DOHH2 (cell line): ENCODE data around the gene CENPW.

Source experiments
- H3F3A ChIP-seq: fragments of 200-600 bp; sonication (generic), shearing (Covaris generic); 2 replicates; pipeline ENCODE4 v1.6.0; 2016; ENCODE audit warnings: antibody characterized with exemption, mild to moderate bottlenecking; ENCODE audit not compliant: control insufficient read depth, insufficient read depth
- H3K27ac ChIP-seq: fragments of 200-600 bp; sonication (generic); 2 replicates; pipeline ENCODE4 v1.5.1; 2014; ENCODE audit warnings: low read depth, mild to moderate bottlenecking, low read length, moderate library complexity
- H3K27me3 ChIP-seq: fragments of 200-600 bp; sonication (generic); 2 replicates; pipeline ENCODE4 v1.6.1; 2014; ENCODE audit warnings: mild to moderate bottlenecking, low read length, mixed read lengths; ENCODE audit not compliant: control insufficient read depth
- H3K36me3 ChIP-seq: fragments of 200-600 bp; sonication (generic); 2 replicates; pipeline ENCODE4 v1.6.1; 2014; ENCODE audit warnings: mild to moderate bottlenecking, low read length, moderate library complexity, mixed read lengths; ENCODE audit not compliant: control insufficient read depth
- H3K4me1 ChIP-seq: fragments of 200-600 bp; sonication (generic); 2 replicates; pipeline ENCODE4 v1.6.1; 2014; ENCODE audit warnings: mild to moderate bottlenecking, low read length, mixed read lengths; ENCODE audit not compliant: control insufficient read depth
- H3K4me2 ChIP-seq: fragments of 200-600 bp; sonication (generic); 2 replicates; pipeline ENCODE4 v1.6.0; 2014; ENCODE audit warnings: mild to moderate bottlenecking, low read length, moderate library complexity
- H3K4me3 ChIP-seq: fragments of 200-600 bp; sonication (generic); 2 replicates; pipeline ENCODE4 v1.5.1; 2014; ENCODE audit warnings: mild to moderate bottlenecking, low read length, mixed read lengths
- H3K79me2 ChIP-seq: fragments of 200-600 bp; sonication (generic); 2 replicates; pipeline ENCODE4 v1.6.1; 2014; ENCODE audit warnings: mild to moderate bottlenecking, low read length, mixed read lengths; ENCODE audit not compliant: control insufficient read depth
- H3K9me2 ChIP-seq: fragments of 200-600 bp; sonication (generic); replicated peaks from 2 replicates; pipeline ENCODE4 v1.6.1; 2014; ENCODE audit warnings: mild to moderate bottlenecking, low read length, mixed read lengths; ENCODE audit not compliant: control insufficient read depth
- H3K9me3 ChIP-seq: fragments of 200-600 bp; sonication (generic); 2 replicates; pipeline ENCODE4 v1.6.1; 2014; ENCODE audit warnings: antibody characterized with exemption, low read length, mixed read lengths; ENCODE audit not compliant: control insufficient read depth, insufficient read depth
- H4K20me1 ChIP-seq: fragments of 200-600 bp; sonication (generic); 2 replicates; pipeline ENCODE4 v1.6.0; 2014; ENCODE audit warnings: low read depth, mild to moderate bottlenecking, antibody characterized with exemption, low read length, moderate library complexity; ENCODE audit not compliant: control insufficient read depth, insufficient read depth
- CTCF ChIP-seq: fragments of 200-600 bp; sonication (generic); IDR thresholded peaks from one replicate; pipeline ENCODE4 v1.5.1; 2014; ENCODE audit warnings: antibody characterized with exemption, mild to moderate bottlenecking, low read depth, low read length; ENCODE audit not compliant: poor library complexity, severe bottlenecking
- EZH2phosphoT487 ChIP-seq: fragments of 200-600 bp; sonication (generic); IDR thresholded peaks from 2 replicates; pipeline ENCODE4 v1.6.1; 2017; ENCODE audit warnings: borderline replicate concordance, mild to moderate bottlenecking, antibody characterized with exemption, low read length, moderate library complexity, mixed read lengths

The CENPW gene

GRCh38 chr6:126377594-126378153 is 37.8 kb downstream of the CENPW start:
- Histone ChIP-seq H3F3A (no peaks in the 10 kb centered on the region), H3K9me2 (no peaks in the 10 kb centered on the region), H3K27ac (no peak overlapping the region), H3K36me3 (no peaks in the 10 kb centered on the region), H3K4me3 (no peak overlapping the region), H3K79me2 (no peaks in the 10 kb centered on the region), H4K20me1 (no peaks in the 10 kb centered on the region), H3K27me3 (no peaks in the 10 kb centered on the region), H3K9me3 (no peaks in the 10 kb centered on the region), H3K4me2 (no peak overlapping the region), H3K4me1 (no peaks in the 10 kb centered on the region)
- TF ChIP-seq CTCF (no peak), EZH2phosphoT487 (no peak)

GRCh38 chr6:126380072-126380583 is 40.2 kb downstream of the CENPW start:
- no peaks in the 10 kb centered on the region for H3K27me3 ChIP-seq
- H3K4me2 ChIP-seq, result no peak overlapping the region
- no peaks in the 10 kb centered on the region for H3K79me2 ChIP-seq
- no peaks in the 10 kb centered on the region for H4K20me1 ChIP-seq
- H3F3A ChIP-seq, result no peaks in the 10 kb centered on the region
- no peak overlapping the region for H3K4me3 ChIP-seq
- no peaks in the 10 kb centered on the region for H3K9me3 ChIP-seq
- no peaks in the 10 kb centered on the region for H3K9me2 ChIP-seq
- TF ChIP-seq EZH2phosphoT487 (no peak), CTCF (no peak)
- no peaks in the 10 kb centered on the region for H3K4me1 ChIP-seq
- H3K27ac ChIP-seq, result no peak overlapping the region
- H3K36me3 ChIP-seq, result no peaks in the 10 kb centered on the region

- H3K4me2 ChIP-seq, result no peak overlapping the region
- H3F3A ChIP-seq, result no peaks in the 10 kb centered on the region
- no peaks in the 10 kb centered on the region for H3K9me3 ChIP-seq
- H3K36me3 ChIP-seq, result no peaks in the 10 kb centered on the region
- no peak overlapping the region for H3K4me3 ChIP-seq
- no peak overlapping the region for H3K27ac ChIP-seq
- no peaks in the 10 kb centered on the region for H3K4me1 ChIP-seq
- no peaks in the 10 kb centered on the region for H3K27me3 ChIP-seq
- H4K20me1 ChIP-seq, result no peaks in the 10 kb centered on the region
- TF ChIP-seq EZH2phosphoT487 (no peak), CTCF (no peak)
- H3K9me2 ChIP-seq, result no peaks in the 10 kb centered on the region
- no peaks in the 10 kb centered on the region for H3K79me2 ChIP-seq
Measured at GRCh38 chr6:126381498-126381897, 41.6 kb downstream of the CENPW start.
